Measurements from ENCODE around the gene TMEM176B.

TMEM176B gene

GRCh38 chr7:150799741-150800580 is at the start of gene TMEM176B:
TSS of gene TMEM176B (minus strand) at chr7:150800364. CDS start at chr7:150796569, 3,795 bp downstream.
- no peak for FAIRE-seq

- FAIRE-seq: no peak
These were observed 49.1 kb upstream of the TMEM176B start for GRCh38 chr7:150849204-150849775.

GRCh38 chr7:150848561-150849115 is 48.5 kb upstream of the TMEM176B start:
- FAIRE-seq: no peak

GRCh38 chr7:150848111-150848510 is 47.9 kb upstream of the TMEM176B start:
- no peak for FAIRE-seq

DNA sequence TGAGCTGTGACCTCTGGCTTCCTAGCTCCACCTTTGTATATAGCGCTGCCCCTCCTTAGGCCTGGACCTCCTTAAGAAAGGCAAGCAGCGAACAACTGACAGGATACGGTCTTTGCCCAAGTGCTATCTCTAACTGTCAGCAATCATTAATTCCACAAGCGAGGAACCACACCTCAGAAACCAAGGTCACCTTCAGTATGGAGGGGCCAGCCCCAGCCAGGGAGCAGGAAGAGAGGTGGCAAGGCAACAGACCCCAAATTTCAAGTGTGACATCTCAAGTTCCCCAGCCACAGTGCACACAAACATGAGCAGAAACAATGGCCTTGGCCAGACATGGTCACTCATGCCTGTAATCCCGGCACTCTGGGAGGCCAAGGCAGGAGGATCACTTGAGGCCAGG is 47.4 kb upstream of the TMEM176B start:
- FAIRE-seq: no peak

- FAIRE-seq: no peak
These were observed 46.3 kb upstream of the TMEM176B start for GRCh38 chr7:150846291-150847115.

GRCh38 chr7:150845421-150845861 is 45.3 kb upstream of the TMEM176B start:
- FAIRE-seq: no peak

DNA sequence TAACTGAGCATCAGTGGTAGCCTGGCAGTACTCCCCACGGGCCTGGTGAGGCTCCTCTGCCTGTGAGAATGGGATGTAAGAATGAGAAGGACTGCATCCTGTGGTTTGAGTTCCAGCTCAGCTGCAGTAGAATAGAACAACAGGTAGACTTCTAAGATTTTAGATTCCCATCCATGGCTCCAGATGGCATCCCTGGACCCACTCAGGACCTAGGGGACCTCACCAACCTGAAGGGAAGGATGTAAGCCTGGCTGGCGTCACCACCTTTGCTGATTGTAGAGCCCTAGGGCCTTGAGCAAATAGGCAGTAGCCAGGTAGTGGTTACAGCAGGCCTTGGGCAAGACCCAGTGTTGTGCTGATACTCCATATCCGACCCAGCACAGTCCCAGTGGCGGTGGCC is 42.6 kb upstream of the TMEM176B start:
- no peak for FAIRE-seq

DNA sequence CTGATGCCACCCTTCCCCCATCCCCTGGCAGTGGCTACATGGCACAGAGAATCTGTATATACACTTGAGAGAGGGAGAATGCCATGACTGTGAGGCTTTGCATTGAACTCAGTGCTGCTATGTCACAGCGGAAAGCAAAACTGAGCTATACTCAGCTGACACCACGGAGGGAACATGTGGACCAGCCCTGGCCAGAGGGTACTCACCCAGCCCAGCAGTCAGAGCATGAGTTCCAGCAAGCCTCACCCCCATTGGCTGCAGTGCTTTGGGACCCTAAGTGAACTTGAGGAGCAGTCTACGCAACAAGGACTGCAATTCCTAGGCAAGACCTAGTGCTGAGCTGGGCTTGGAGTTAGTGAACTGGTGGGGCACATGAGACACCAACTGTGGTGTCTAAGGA is 41.9 kb upstream of the TMEM176B start:
- no peak for FAIRE-seq

- FAIRE-seq: no peak
These were observed 38.9 kb upstream of the TMEM176B start for GRCh38 chr7:150838965-150839650.

- FAIRE-seq: no peak
These were observed 35.6 kb upstream of the TMEM176B start for GRCh38 chr7:150835702-150836280.

- no peak for FAIRE-seq
These were observed 34.9 kb upstream of the TMEM176B start for GRCh38 chr7:150835019-150835418.

DNA sequence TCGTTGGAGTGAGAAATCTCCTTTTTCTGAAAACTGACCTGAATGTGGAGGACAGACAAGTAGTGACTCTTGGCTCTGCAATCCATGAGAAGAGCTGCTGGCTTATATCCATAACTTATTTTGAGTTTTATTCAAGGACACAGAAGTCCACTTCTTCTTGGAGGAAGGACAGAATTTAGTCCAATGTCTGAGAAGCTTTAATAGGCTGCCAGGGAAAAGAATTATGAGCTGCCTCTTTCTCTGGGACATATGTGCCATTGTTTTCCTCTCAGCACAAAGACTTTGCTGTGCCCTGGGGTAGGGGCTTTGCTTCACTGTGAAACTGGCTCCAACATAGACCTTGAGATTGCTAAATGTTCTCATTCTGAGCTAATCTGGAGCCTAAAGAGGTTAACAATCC is 31.7 kb upstream of the TMEM176B start:
- FAIRE-seq: no peak

- no peak for FAIRE-seq
These were observed 30.8 kb upstream of the TMEM176B start for GRCh38 chr7:150830937-150831336.

- no peak for FAIRE-seq
These were observed 29.3 kb upstream of the TMEM176B start for GRCh38 chr7:150829426-150829825.

DNA sequence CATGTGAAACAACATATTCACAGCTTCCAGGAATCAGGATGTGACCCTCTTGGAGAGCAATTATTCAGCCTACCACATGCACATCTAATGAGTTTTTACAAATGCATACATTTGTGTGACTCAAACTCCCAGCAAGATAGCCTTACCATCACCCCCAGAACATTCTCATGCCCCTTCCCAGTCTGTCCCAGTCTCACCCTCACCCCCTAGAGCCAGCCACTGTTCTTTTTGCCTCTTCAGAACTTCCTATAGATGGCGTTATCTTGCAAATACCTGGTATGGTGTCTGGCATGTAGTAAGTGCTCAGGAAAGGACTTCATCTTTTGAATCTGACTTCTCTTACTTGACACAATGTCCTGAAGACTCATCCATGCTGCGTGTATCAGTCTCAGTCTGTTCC is 28.2 kb upstream of the TMEM176B start:
- FAIRE-seq: no peak

DNA sequence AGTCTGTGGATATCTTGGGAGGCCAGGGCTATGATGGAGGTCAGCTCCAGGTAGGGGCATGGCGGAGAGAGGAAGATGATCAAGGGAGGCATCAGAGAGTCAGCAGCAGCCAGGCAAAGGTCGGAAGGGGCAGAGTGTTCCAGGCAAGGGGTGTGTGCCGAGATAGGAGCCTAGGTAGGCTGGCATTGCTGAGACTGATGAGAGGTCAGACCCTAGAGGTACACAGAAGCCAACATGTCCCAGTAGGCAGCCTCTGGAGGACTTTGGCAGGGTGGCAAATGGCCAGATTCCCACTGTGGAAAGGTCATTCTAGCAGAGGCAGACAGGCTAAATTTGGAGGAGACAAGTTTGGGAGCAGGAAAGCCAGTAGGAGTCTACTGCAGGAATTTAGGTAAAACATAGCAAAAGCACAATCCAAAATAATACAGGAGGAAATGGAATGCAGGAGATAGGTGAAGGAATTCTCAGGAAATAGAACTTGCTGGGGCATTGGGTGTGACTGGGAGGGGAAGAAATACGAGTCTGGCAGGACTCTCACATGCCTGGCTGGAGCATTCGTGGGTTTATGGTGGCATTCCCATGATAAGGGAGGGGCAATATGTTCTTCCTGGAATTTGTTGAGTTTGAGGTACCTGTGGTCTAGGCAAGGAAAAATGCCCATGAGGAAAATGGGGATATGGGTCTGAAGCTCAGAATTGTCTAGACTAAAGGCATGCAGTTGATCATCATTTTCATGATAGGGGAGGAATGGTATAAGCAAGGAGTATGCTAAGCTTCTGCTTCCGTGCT is 26.1 kb upstream of the TMEM176B start:
- FAIRE-seq: no peak

DNA sequence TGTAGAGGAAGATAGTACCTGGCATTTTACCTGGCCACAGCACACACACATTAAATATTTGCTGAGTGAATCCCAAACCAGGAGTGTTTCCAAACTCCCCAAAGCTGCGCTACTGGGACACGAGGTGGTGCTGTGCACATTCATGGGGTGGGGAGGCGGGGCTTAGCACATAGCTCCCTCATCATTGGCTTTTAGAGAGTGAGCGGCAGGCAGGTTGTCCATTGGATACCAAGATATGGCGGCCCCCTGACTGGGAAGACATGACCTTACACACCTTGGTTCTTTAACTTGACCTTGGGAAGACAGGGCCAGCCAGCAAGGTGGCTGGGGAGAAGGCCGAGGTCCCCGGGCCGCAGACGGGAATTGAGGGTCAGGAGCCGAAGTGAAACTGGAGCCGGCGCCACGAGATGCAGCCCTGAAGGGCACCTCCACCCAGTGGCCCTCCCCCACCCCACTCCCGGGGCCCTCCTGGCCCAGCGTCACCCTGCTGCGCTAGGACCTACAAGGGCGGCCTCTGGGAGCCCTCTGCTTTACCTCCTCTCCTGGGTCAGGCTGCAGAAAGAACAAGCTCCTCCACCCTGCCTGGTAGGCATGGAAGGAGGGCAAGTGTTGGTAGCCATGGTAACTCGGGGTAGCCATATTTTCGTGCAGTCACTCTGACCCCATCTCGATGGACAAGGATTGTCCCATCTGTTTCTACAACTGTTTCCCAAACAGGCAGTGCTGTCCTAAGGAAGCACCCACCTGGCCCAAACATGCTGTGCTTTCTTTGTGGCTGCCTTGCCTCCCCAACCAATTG is 24.4 kb upstream of the TMEM176B start:
- FAIRE-seq: no peak

GRCh38 chr7:150823484-150824126 is 23.4 kb upstream of the TMEM176B start:
- no peak for FAIRE-seq

GRCh38 chr7:150823043-150823442 is 22.9 kb upstream of the TMEM176B start:
- no peak for FAIRE-seq
